Heart left ventricle (tissue), 16 donors: Measurements from ENCODE around the gene MRPL55. TPM values are rescaled to one million over a fixed set of nuclear protein-coding genes. Genes with fewer than 3 reads are reported as not detected.

ENCODE experiments used
- ATAC-seq, 4 donors: fragments of 200-7000 bp; cut with Tn5 transposase; one replicate each; pipeline ENCODE4 v1.9.1; 2020 to 2022; ENCODE audit warnings: moderate library complexity in 4 of 4, mild to moderate bottlenecking in 3 of 4, moderate number of reproducible peaks in 1 of 4
- DNase-seq, 5 donors: peaks; one replicate each; pipeline ENCODE4 v3.0.0-alpha.2; 2020
- H3K27ac ChIP-seq, 12 donors: fragments of 200-600 bp; sonication (generic) in 4 of 12; one replicate each; pipeline versions ENCODE4 v1.5.0 to v1.8.0; 2016 to 2022; ENCODE audit warnings: mild to moderate bottlenecking in 2 of 12
- H3K27me3 ChIP-seq, 9 donors: fragments of 200-600 bp; sonication (generic) in 2 of 9; one replicate each; pipeline versions ENCODE4 v1.5.1 to v1.8.0; 2016 to 2022; ENCODE audit warnings: mild to moderate bottlenecking in 3 of 9
- H3K36me3 ChIP-seq, 9 donors: fragments of 200-600 bp; sonication (generic) in 2 of 9; one replicate each; pipeline versions ENCODE4 v1.5.0 to v1.8.0; 2018 to 2022; ENCODE audit warnings: mild to moderate bottlenecking in 2 of 9
- H3K4me1 ChIP-seq, 12 donors: fragments of 200-600 bp; sonication (generic) in 4 of 12; one replicate each; pipeline versions ENCODE4 v1.5.0 to v1.8.0; 2016 to 2022; ENCODE audit warnings: mild to moderate bottlenecking in 3 of 12
- H3K4me3 ChIP-seq, 12 donors: fragments of 200-600 bp; sonication (generic) in 4 of 12; one replicate each; pipeline versions ENCODE4 v1.5.0 to v1.8.0; 2017 to 2022; ENCODE audit warnings: mild to moderate bottlenecking in 9 of 12, moderate library complexity in 4 of 12
- H3K9me3 ChIP-seq, 12 donors: fragments of 200-600 bp; sonication (generic) in 4 of 12; one replicate each; pipeline versions ENCODE4 v1.5.0 to v1.8.0; 2016 to 2022; ENCODE audit warnings: mild to moderate bottlenecking in 1 of 12
- POLR2A ChIP-seq, 2 donors: fragments of 450-650 bp; IDR thresholded peaks; one replicate each; pipeline ENCODE4 v1.6.1; 2017; ENCODE audit warnings: antibody characterized with exemption in 2 of 2, mild to moderate bottlenecking in 2 of 2, moderate library complexity in 2 of 2
- WGBS, 4 donors: extraction: QIAGEN DNeasy Blood & Tissue Kit in 2 of 4; methylation state at CpG; one replicate each; pipeline versions ENCODE4 v1.1.5 to v1.1.7; 2013 to 2018; 5-methylcytosine and 5-hydroxymethylcytosine counted together
- intact Hi-C, 10 donors: fragments of 100-400 bp; cut with DNase I; formaldehyde crosslinking; loops; one replicate each; pipeline versions ENCODE4 v1.11.1 to v1.14.2; 2022
- polyA plus RNA-seq, 2 donors: library from polyadenylated mRNA; stranded (reverse); fragments of 200-250 nt; gene quantifications; one replicate each; pipeline ENCODE4 v1.2.3, GENCODE V29; 2013
- total RNA-seq, 9 donors: library from RNA; depleted of rRNA in 2 of 9; stranded (reverse); fragments of >200 nt in 2 of 9; fragmentation: NEBNext Ultra II Directional in 3 of 9; extraction: Animal tissue kit (Norgen Biotek cat#: 25700) in 3 of 9; gene quantifications; one replicate each; pipeline versions ENCODE4 v1.1.0 to v1.2.4, GENCODE V29; 2016 to 2023
- TF ChIP-seq, protein P1 (sequence below), 12 donors: fragments of 200-600 bp; sonication (generic) in 4 of 12; IDR thresholded peaks; one replicate each; pipeline versions ENCODE4 v1.5.0 to v1.8.0; 2018 to 2022; ENCODE audit warnings: antibody characterized with exemption in 12 of 12, mild to moderate bottlenecking in 5 of 12
- donor health status: ischemic (EF 13 %, LVEDD 7.1; RV severe dilation, severe dysfunction).
- donor health status: healthy with polysubstance abuse.
- donor health status: DM: no; HTN: yes; CAD: no.
- donor health status: DM: no; HTN: no; CAD: no.
- donor health status: ischemic (EF 25% LVEDD 6.9; RV normal size, moderate dysfunction).
- donor health status: ischemic (EF 25% LVEDD 5.7; RV mildly dilated, moderate dysfunction).
- donor health status: healthy.
- donor health status: DM: yes; HTN: yes; CAD: no.
- donor health status: ischemic (EF 35%, LVEDD 5.7; RV mildly dilated, moderate dysfunction).
- donor health status: nonischemic (EF 11% LVEDD 7.7; RV severe dilation, severe dysfunction).
- donor health status: DM: yes; HTN: yes; CAD: no.
- donor health status: PGD.
- donor health status: ischemic (EF 29% LVEDD 5.4; RV normal size, mild dysfunction).
- donor health status: nonischemic (EF 23%, LVEDD 6.1; RV moderate dilation, normal function).

MRPL55 gene
- total and polyA plus RNA-seq, 11 donors = 35.5 to 141 (median 55.1) TPM

- DNase-seq (no peak), ATAC-seq (no peak)
- Histone ChIP-seq H3K36me3 (peaks cover 0 to 68% (median 31%) of the 10 kb centered on the region in 9 donors), H3K4me3 (no peak overlapping the region), H3K4me1 (peaks cover 14 to 70% (median 43%) of the 10 kb centered on the region in 12 donors), H3K9me3 (peaks cover 0 to 16% (median 7%) of the 10 kb centered on the region in 12 donors), H3K27ac (no peak overlapping the region), H3K27me3 (no peaks in the 10 kb centered on the region)
- intact Hi-C loops = no loop called here
- TF ChIP-seq, protein P1, sequence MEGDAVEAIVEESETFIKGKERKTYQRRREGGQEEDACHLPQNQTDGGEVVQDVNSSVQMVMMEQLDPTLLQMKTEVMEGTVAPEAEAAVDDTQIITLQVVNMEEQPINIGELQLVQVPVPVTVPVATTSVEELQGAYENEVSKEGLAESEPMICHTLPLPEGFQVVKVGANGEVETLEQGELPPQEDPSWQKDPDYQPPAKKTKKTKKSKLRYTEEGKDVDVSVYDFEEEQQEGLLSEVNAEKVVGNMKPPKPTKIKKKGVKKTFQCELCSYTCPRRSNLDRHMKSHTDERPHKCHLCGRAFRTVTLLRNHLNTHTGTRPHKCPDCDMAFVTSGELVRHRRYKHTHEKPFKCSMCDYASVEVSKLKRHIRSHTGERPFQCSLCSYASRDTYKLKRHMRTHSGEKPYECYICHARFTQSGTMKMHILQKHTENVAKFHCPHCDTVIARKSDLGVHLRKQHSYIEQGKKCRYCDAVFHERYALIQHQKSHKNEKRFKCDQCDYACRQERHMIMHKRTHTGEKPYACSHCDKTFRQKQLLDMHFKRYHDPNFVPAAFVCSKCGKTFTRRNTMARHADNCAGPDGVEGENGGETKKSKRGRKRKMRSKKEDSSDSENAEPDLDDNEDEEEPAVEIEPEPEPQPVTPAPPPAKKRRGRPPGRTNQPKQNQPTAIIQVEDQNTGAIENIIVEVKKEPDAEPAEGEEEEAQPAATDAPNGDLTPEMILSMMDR (IDR thresholded peaks at IDR 0.05) = no peak
- TF ChIP-seq POLR2A (IDR thresholded peaks at IDR 0.05) = no peak
- WGBS, 4 donors = 87 to 95% (median 89%) methylated on average over 13 of the region's 13 CpGs
Measured at GRCh38 chr1:228094432-228095016, 14.6 kb downstream of the MRPL55 start.

DNA sequence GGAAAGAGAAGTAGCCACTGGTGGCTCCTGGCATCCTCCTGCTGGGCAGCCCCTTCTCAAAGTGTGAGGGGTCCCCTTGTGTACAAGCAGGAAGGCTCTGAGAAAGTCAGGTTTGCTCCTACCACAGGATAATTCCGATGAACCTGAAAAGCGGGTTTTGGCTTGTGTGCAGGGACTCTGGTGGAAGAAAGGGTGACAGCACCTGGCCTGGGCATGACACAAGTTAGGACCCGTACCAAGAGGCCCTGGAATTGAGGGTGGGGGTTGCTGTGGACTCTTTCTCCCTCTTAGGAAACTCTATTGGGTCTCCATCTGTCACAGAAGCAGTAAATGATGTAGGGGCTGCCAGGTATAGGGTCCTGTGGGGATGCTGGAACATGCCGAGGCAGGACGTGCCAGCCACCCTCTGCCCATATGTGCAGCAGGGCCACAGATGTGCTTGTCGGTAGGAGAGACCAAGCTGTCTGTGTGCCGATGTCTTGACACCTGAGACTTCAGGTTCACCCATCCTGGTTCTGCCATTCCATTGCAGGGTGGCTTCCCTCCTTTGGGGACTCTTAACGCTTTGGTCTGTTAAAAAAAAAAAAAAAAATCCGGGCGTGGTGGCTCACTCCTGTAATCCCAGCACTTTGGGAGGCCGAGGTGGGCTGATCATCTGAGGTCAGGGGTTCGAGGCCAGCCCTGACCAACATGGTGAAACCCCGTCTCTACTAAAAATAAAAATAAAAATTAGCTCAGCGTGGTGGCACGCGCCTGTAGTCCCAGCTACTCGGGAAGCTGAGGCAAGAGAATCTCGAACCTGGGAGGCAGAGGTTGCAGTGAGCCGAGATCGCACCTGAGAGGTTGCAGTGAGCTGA is 15.8 kb downstream of the MRPL55 start:
- H3K9me3 ChIP-seq = peaks cover 0 to 16% (median 7%) of the 10 kb centered on the region in 12 donors
- no peak overlapping the region for H3K4me3 ChIP-seq
- no peaks in the 10 kb centered on the region for H3K27me3 ChIP-seq
- DNase-seq = no peak
- H3K36me3 ChIP-seq = peaks cover 0 to 66% (median 20%) of the 10 kb centered on the region in 9 donors
- WGBS, 4 donors = 91 to 96% (median 93%) methylated on average over 18 to 20 of the region's 20 CpGs
- intact Hi-C loops = no loop called here
- TF ChIP-seq, protein P1 (IDR thresholded peaks at IDR 0.05) = no peak
- no peak for TF ChIP-seq POLR2A (IDR thresholded peaks at IDR 0.05)
- H3K4me1 ChIP-seq = peaks cover 24 to 79% (median 56%) of the 10 kb centered on the region in 12 donors
- H3K27ac ChIP-seq = no peak overlapping the region
- ATAC-seq = no peak

DNA sequence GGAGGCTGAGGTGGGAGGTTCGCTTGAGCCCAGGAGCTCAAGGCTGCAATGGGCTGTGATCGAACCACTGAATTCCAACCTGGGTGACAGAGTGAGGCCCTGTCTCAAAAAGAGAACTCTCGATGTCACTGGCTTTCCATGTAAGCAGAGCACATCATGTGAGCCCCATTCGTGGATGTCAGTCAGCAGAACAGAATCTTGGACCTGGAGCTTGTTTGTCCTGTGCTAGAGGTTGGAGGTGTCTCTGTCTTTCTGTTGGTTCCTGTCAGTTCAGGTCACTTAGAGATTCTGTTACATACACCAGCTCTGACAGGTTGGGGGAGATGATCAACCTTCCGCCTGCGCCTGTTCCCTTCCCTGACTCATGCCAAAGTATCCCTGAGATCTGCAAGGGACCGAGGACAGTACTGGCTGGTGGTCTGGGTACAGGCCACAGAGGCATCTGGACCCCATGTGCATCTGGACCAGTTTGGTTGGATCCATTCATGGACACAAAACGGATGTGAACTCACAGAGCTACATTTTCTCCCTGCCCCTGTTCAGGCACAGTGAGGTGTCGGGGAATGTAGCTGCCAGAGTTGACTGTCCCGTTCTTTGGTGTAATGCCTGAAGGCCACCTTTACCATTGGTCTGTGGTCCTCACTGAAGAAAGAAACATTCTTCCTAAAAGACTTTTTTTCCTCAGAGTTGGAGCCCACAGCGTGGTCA is 16.6 kb downstream of the MRPL55 start:
- WGBS, 4 donors = 83 to 89% (median 84%) methylated on average over 10 to 11 of the region's 11 CpGs
- no peaks in the 10 kb centered on the region for H3K27me3 ChIP-seq
- ATAC-seq (no peak), DNase-seq (no peak)
- TF ChIP-seq, protein P1 (IDR thresholded peaks at IDR 0.05) = no peak
- no peak for TF ChIP-seq POLR2A (IDR thresholded peaks at IDR 0.05)
- intact Hi-C loops = no loop called here
- H3K27ac ChIP-seq = no peak overlapping the region
- H3K36me3 ChIP-seq = peaks cover 0 to 62% (median 12%) of the 10 kb centered on the region in 9 donors
- peaks cover 31 to 86% (median 64%) of the 10 kb centered on the region in 12 donors for H3K4me1 ChIP-seq
- H3K9me3 ChIP-seq = peaks cover 0 to 16% (median 7%) of the 10 kb centered on the region in 12 donors
- H3K4me3 ChIP-seq = no peak overlapping the region
